Left forelimb (tissue), 1 donor: ENCODE measurements around the gene ZNF182.
"Not testable (repeated sequence)": the region's sequence is repeated elsewhere in the genome, so short reads cannot be mapped to it uniquely, and the experiment has no call there.

Experiments used
- DNase-seq: peaks from one replicate; pipeline ENCODE4 v3.0.0-alpha.2; 2018; ENCODE audit warnings: low spot score

ZNF182 gene

DNA sequence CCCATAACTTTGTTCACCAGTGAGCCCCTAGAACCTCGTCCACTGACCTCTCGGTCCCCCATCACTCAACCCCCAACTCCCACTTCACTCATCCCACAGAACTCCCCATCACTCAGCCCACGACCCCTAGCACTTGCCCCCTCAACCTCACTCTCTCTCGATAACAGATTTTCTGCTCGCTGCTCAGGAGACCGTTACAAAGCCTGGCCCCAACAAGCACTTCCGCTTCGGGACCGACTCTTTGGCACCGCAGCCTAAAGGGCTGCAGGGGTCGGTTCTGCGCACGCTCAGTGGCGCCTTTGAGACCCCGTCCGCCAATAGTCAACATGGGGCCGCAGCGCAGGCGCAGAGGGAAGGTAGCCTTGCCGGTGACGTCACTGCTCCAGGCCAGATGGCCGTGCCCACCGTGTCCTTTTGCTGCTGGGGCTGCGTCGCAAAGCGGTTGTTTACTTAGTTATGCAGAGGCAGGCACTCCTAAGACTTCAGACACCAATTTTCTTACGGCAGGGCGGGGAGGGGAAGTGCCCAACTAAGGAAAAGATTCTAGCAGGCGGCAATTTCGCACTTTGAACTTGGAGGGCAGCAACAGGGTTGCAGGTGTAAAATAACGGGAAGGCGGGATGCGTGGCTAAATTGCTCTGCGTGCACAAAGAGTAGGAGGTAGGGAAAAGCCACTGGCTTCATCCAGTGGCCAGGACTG, at the start of gene ZNF182:
TSS of gene ZNF182 (minus strand) at position 232 of the 700 bp plus-strand sequence. CDS start 1,380 bp downstream, outside the sequence.
- peak; percentile 90 for DNase-seq

DNA sequence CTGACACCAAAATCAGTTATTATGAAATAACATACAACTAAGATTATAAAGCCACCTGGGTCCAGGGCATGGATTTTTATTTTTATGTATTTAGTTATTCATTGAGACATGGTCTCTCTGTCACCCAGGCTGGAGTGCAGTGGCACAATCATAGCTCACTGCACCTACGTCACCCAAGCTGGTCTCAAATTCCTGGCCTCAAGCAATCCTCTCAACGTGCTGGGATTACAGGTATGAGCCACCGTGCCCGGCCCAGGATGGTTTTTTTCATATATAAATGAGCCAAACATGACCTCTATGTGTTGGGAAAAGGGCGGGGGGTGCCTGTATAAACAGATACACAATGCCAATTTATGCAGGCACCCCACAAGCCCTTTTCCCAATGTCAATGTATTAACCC, 43.1 kb upstream of the ZNF182 start:
- no peak for DNase-seq

DNA sequence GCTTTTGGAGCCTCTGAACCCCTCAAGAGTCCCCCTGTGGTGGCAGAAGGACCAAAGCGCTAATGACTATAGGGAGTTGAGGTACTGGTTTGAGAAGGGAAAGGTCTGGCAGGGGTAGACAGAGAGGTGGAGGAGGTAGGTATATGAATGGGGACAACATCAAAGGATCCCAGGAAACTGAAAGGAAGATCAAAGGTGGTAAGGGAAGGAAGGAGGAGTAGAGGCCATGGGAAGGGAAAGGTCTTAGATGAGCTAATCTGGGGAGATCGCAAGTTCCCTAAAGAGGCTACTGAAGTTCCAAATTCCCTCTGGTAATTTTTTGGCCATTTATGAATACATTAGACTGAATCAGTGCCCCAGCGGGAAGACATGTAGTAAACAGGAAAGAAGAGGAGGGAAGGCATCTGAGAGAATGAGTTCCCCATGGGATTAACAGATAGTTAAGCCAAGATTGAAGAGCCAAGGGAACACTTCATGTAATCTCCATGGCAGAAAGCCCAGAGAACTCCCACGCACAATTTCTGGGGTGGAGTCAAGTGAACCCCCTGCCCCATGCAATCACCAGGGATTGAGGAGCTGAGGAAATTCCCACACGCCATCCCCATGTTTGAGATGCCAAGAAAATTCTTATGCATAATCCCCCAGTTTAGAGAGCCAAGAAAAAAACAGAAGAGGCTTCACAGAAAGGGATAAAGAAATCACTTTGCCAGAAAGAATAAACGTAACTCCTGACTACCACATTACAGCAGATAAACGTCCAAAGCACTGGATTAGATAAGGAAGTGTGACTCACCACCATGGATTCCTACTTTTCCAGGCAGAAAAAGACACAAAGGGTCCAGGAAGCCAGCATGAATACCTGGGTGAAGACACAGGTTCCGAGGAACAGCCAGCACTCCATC, 41.9 kb upstream of the ZNF182 start:
- no peak for DNase-seq

DNA sequence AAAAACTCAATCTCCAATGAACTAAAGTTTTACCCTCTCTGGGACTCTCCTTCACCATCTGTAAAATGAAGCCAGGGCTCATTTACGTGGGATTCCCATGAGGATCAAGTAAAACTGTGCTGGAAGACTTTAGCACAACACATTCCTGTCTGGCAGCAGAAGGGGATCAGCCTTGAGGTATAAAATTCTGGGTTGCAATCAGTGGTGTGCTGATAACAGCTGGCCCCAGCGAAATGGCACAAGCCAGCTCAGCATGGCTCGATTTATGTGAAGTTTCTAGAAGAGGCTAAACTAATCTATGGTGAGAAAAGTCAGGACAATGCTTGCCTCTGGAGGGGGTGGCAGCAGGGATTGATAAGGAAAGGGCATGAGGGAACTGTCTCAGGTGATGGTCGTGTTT, 39.3 kb upstream of the ZNF182 start:
- no peak for DNase-seq

DNA sequence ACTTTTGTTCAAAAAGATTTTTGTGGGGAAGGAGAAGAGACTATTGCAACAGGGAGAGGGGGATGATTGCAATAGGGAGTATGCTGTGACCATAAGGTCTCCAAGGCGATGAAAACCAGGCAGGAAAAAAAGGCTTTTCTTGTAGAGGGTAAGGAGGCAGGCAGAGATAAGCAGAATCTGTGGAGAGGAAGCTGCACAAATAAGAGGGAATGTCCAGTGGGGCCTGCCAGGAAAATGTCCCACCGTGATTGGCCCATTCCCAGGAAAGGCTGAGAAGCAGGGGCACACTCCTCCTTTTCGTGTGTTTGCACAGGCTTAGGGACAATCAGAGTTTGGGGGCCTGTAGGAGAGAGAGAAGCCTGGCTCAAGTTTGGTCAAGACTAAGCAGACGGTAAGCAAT, 32.1 kb upstream of the ZNF182 start:
- DNase-seq, result no peak

DNA sequence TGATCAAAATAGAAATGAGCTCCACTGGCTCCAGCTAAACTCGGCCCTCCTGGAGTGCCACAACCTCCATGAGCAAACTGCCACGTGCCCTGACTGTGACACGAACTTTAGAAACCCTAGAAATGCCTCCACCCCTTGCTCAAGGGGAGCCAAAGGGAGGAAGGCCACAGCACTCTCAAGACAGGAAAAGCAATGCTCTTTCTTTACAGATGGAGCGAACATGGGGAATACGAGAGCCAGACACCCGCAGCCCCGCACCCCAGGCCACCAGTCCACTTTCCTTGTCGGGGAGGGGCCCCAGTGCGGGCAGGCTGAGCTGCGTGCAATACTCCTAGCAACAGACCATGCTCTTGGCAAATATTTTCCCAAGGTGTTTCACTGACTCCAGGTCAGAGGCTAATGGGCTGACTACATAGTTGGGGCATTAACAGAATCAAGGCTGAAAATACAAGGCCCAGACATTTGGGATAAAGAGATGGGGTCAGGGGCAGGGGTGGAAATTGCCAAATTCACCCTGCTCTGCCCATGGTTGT, 26.9 kb upstream of the ZNF182 start:
- not testable (repeated sequence) for DNase-seq

DNA sequence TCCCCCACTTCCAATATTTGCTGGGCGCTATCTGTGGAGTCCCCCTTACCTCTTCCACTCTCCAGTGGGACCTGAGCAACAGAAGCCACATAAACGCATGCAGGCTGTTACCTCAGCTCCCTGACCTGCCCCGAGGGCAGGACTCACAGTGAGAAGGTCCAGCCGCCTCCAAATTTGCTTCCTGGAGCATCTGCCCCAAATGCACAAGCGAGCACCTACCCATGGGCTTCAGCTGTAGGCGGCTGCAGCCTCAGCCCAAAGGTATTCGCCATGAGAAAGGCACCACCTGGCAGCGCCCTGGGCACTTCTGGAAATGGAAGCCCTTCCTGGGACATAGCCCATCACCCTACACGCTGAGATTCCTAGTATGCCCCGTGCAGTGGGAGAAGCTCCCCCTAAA, 26.4 kb upstream of the ZNF182 start:
- no peak for DNase-seq

DNA sequence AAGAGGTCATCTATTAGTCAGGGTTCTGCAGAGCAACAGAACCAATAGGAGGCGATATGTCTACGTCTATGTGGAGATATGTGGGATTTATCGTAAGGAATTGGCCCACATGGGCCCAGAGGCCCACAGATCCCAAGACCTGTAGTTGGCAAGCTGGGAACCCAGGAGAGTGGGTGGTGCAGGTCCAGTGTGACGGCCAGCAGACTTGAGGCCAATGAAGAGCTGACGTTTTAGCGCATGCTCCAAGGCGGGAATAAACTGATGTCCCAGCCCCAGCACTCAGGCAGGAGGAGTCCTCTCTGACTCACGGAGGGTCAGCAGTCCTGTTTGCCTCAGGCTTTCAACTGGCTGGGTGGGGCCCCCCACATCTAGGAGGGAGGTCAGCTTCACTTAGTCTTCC, 24.3 kb upstream of the ZNF182 start:
- DNase-seq, result no peak

DNA sequence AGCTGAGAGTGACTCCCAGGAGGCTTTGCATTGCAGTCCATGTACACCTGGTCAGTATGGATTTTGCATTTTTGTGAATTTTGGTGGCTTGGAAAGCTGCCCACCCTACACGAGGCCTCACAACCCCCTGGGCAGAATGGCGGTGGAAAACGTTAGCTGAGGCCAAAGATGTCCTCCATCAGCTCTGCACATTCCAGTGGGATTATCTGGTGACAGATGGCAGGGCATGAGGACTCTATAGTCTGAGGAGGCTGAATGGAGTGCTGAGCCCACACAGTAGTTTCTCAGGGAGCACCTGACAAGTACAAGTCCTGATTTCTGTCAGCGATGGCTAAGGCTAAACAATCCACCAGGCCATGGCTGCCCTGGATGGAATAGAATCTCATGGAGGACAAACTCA, 23.8 kb upstream of the ZNF182 start:
- not testable (repeated sequence) for DNase-seq

DNA sequence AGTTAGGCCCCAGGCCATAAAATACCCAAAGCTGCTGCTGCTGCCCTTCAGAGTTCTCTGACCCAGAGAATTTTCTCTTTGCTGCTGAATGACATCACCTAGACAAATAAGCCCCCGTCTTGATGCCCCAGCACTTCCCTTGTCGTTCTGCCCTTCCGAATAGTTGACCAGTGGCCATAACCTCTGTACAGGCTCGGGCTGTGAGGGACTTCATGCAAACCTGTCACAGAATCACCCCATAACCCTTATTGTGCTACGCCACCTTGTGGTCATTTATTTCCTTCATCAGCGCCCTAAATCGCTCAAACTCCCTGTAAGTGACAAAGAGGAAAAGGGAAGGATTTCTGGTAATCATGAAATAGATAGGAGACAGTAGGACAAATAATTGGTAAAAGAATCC, 21.8 kb upstream of the ZNF182 start:
- DNase-seq, result no peak

DNA sequence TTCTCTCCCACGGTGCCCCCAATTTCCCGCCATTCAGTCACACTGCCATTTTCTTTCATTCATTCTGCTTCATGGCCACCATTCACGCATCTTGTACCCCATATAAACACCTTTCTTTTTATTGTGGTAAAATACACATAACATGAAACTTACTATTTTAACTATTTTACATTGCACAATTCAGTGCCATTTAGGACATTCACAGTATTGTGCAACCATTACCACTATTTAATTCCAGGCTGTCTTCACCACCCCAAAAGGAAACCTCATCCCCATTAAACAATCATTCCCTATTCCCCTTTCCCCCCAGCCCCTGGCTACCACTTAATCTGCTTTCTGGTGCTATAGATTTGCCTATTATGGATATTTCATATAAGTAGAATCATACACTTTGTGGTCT, 18.9 kb upstream of the ZNF182 start:
- DNase-seq, result no peak

DNA sequence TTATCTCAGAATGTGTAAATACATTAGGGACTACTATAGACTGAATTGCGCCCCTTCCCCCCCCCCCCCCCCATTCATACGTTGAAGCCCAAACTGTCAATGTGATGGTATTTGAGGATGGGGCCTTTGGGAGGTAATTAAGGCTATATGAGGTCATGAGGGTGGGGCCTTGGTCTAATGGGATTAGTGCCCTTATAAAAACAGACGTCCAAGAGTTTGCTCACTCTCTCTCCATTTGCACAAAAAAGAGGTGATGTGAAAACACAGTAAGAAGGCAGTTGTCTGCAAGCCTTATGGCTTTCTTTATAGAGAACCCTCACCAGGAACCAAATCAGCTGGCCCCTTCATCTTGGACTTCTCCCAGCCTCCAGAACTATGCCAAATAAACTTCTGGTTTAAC, 18.3 kb upstream of the ZNF182 start:
- DNase-seq, result no peak

DNA sequence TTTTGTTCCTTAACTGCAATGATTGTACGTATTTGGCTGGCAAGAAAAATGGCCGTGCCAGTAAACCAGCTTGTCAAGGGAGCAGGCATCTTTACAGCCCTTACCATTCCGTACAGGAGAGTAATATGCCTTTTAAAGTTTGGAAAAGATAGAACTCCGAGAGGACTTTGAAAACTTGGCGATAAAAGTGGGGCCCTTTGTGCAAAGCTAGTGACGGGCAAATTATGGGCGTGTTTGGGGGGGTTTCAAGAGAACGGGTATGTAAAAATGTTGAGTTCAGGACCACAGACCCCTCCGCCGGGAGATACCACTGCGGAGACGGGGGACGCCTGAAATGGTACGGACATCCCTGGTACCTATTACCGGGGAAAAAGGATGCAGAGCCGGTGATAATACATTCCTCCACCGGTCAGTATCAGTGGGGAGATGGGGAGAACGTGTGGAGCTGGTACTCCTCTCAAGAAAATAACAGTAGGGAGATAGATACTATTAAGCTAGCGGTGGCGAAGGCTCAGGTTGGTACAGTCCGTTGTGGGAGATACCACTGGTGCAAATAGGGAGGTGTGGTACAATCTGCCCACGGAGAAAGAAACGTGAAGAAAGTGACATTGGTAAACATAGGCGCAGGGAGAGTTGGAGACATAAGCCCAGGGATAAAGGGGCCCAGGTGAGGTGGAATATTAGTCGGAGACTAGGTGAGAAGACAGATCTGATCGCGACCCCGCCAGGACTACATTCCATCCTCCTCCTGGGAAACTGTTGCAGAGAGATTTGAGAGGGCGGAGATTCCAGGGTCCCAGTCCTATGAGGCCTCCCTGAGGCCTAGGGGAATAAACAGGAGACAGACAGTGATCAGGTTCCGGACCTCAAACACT, 17.5 kb upstream of the ZNF182 start:
- peak; percentile 89 for DNase-seq

DNA sequence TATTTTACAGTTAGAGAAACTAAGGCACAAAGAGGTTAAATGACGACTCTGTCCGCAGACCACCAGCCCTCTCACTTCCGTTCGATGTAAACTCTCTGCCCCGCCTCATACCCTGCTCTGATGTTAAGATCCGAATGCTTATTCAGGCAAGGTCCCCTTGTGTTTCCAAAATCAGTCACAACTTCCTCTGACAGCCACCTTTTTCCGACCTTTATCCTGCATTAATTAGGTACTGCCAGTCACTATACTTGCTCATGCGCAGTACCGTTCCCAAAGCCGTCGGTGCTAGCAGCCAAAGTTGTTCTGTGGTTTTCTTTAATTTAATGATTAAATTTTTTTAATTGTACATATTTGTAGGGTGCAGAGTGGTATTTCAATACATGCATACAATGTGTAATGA, 16.7 kb upstream of the ZNF182 start:
- DNase-seq, result not testable (repeated sequence)

DNA sequence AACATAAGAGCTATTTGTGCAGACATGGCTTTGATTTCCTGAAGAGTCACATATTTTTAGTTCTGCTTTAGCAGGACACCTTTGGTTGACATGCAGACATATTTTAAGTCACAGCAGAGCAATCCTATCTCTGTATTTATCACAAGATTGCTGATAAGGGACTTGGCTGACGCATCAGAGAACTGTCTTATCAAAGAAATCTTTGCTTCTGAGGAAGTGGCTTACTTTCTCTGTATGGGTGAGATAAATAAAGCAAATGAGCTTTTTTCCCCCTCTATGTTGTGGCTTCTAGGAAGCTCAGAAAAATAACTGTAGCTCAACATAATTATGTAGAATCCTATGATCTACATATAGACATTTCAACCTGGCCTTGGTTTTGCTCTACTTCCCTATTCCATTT, 16.1 kb upstream of the ZNF182 start:
- not testable (repeated sequence) for DNase-seq

DNA sequence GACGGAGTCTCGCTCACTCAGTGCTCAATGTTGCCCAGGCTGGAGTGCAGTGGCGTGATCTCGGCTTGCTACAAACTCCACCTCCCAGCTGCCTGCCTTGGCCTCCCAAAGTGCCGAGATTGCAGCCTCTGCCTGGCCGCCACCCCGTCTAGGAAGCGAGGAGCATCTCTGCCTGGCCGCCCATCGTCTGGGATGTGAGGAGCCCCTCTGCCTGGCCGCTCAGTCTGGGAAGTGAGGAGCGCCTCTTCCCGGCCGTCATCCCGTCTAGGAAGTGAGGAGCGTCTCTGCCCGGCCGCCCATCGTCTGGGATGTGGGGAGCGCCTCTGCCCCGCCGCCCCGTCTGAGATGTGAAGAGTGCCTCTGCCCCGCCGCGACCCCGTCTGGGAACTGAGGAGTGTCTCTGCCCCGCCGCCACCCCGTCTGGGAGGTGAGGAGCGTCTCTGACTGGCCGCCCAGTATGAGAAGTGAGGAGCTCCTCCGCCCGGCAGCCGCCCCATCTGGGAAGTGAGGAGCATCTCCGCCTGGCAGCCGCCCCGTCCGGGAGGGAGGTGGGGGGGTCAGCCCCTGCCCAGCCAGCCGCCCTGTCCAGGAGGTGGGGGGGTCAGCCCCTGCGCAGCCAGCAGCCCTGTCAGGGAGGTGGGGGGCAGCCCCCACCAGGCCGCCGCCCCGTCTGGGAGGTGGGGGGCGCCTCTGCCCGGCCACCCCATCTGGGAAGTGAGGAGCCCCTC, 13.0 kb upstream of the ZNF182 start:
- not testable (repeated sequence) for DNase-seq

DNA sequence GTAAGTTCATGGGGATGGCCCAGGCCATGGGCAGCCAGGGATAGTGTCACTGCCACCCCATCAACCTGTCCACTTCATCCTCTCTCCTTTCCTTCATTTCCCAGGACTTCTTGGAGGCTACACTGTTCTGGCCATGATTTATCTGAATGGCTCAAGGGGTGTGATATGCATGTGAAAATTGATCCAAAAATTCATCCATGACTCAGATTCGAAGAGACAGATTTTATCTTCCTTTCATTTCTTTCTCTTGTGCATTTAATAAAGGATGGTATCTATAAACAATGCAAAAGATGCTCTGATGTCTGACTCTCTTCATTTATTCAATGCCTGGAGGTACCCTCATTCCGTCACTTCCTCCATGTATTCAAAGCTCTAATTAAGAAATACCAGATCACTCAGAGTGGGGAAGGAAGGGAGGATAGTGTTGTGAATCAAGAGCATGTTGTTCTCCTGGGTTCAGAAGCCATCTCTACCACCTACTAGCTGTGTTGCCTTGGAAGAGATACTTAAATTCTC, 5.7 kb upstream of the ZNF182 start:
- not testable (repeated sequence) for DNase-seq

DNA sequence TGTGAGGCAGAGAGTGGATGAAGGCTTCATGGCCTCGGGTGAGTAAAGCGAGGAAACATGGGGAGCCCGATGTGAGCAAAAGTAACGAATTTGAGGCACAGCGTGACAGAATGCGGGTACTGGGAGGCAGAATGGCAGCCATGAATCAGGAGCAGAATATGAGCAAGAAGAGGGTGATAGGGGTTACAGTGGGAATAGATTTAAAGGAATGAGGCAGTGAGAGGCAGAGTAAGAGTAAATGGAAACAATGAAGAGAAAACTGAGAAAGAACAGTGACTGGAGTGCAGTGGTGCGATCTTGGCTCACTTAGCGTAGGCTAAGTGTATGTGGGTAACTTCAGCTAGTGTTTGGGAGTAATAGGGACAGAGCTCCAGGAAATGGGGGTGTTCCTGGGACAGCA, 2.9 kb upstream of the ZNF182 start, which contains the start of gene SPACA5:
TSS of gene SPACA5 (plus strand) at position 301 of the 400 bp plus-strand sequence. CDS start 815 bp downstream, outside the sequence.
- not testable (repeated sequence) for DNase-seq

DNA sequence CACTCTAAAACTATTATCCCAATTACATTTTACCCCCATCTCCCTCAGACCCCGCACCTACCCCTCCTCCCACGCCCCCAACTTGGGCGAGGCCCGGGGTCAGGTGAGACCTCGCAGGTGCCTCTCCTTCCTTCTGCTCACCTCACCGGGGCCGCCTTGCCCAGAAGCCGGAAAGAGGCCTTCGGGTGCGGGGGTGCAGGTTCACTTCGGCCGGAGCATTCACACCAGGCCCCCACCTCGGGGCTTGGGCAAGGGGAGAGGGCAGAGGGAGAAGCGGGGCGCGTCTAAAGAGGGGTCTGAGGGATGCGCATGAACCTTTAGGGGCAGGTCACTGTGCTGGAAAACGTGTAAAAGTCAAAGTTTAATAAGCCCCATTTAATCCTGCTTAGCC, 427 bp downstream of the ZNF182 start:
- no peak for DNase-seq

DNA sequence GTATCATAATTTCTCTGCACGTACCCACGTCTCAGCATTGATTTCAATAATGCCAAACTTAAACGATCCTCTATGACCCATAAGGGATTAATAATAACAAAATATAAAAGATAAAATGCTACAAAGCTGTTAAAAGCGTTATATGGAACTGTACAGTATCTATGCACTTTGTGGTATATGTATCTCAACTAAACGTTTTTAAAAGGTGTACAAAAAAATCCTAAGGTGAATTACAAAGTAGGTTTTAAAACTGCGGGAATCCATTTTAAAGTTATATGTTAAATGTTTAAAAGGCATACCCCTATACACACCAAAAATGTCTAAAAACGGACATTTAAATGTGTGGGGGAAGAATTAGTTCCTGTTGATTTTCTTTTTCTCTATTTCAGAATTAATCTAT, 860 bp downstream of the ZNF182 start:
- no peak for DNase-seq

DNA sequence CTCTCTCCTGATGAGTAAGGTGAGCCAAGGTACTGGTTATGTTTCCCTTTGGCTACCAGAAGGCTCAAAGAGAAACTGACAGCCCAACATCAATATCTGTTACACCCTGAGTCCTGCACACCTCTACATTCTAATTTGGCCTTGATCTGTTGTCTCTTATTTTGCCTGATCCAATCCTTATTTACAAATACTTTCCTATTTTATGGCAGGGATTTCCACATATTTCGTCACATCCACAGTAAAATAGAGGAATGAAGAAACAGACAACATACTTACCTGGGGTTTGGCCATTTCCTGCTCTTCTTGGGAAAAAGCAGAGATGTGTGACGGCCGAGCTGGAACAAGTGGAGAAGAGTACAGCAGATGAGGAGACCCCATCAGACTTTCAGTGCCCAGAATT, 1.5 kb downstream of the ZNF182 start:
- DNase-seq, result no peak
